Measurements from ENCODE around the gene COMT.
A peak's percentile ranks its signal among the peaks of the same experiment; 100 is the strongest.

The COMT gene

GRCh38 chr22:19969141-19969928 lies 27.8 kb downstream of the COMT start:
- H3K79me2 ChIP-seq (ENCODE audit: control insufficient read depth, insufficient read depth, low read length): no peaks in the 10 kb centered on the region
- no peaks in the 10 kb centered on the region for H3K4me1 ChIP-seq (ENCODE audit: control insufficient read depth, low read depth, low read length)
- H2BK120ac ChIP-seq (ENCODE audit: low read depth, low read length): no peak overlapping the region
- no peak overlapping the region for H3K56ac ChIP-seq (ENCODE audit: low read length)
- H3K23ac ChIP-seq (ENCODE audit: low read length): no peak overlapping the region
- H3K27ac ChIP-seq (ENCODE audit: low read depth, low read length): no peak overlapping the region
- H3K4me3 ChIP-seq (ENCODE audit: low read length): no peak overlapping the region
- H2BK15ac ChIP-seq (replicated peaks; ENCODE audit: low read depth): no peak overlapping the region
- H3K36me3 ChIP-seq (ENCODE audit: control insufficient read depth, insufficient read depth, low read length): no peaks in the 10 kb centered on the region
- no peaks in the 10 kb centered on the region for H3K27me3 ChIP-seq (ENCODE audit: insufficient read depth, low read length, poor library complexity)
- H3K79me1 ChIP-seq (ENCODE audit: low read length): no peaks in the 10 kb centered on the region
- H3K9ac ChIP-seq (ENCODE audit: low read length): no peak overlapping the region
- WGBS (ENCODE audit: extremely low coverage, insufficient coverage, low lambda C conversion rate): no CpG with 5 or more reads among the region's 11 CpGs
- H2AK5ac ChIP-seq (ENCODE audit: low read length): no peak overlapping the region
- H3K4ac ChIP-seq (ENCODE audit: low read depth, low read length): no peak overlapping the region
- DNase-seq: no peak
- H2BK5ac ChIP-seq (ENCODE audit: low read length): no peak overlapping the region
- H3K4me2 ChIP-seq (ENCODE audit: low read length): no peak overlapping the region
- no peak overlapping the region for H4K8ac ChIP-seq (ENCODE audit: low read depth, low read length)
- H3K18ac ChIP-seq (ENCODE audit: low read length): no peak overlapping the region
- no peak overlapping the region for H4K5ac ChIP-seq (ENCODE audit: low read length)

GRCh38 chr22:19970031-19970478 lies 28.5 kb downstream of the COMT start:
- no CpG with 5 or more reads among the region's 9 CpGs for WGBS (ENCODE audit: extremely low coverage, insufficient coverage, low lambda C conversion rate)
- H3K4me1 ChIP-seq (ENCODE audit: control insufficient read depth, low read depth, low read length): peaks cover 3% of the 10 kb centered on the region
- no peak overlapping the region for H3K27ac ChIP-seq (ENCODE audit: low read depth, low read length)
- no peak overlapping the region for H3K4me3 ChIP-seq (ENCODE audit: low read length)
- H3K79me1 ChIP-seq (ENCODE audit: low read length): no peaks in the 10 kb centered on the region
- no peaks in the 10 kb centered on the region for H3K27me3 ChIP-seq (ENCODE audit: insufficient read depth, low read length, poor library complexity)
- H4K8ac ChIP-seq (ENCODE audit: low read depth, low read length): no peak overlapping the region
- H3K18ac ChIP-seq (ENCODE audit: low read length): no peak overlapping the region
- H3K4me2 ChIP-seq (ENCODE audit: low read length): no peak overlapping the region
- H2BK5ac ChIP-seq (ENCODE audit: low read length): no peak overlapping the region
- H4K5ac ChIP-seq (ENCODE audit: low read length): no peak overlapping the region
- H3K4ac ChIP-seq (ENCODE audit: low read depth, low read length): no peak overlapping the region
- no peak overlapping the region for H3K23ac ChIP-seq (ENCODE audit: low read length)
- H2BK120ac ChIP-seq (ENCODE audit: low read depth, low read length): no peak overlapping the region
- H2AK5ac ChIP-seq (ENCODE audit: low read length): no peak overlapping the region
- DNase-seq: no peak
- no peaks in the 10 kb centered on the region for H3K79me2 ChIP-seq (ENCODE audit: control insufficient read depth, insufficient read depth, low read length)
- no peak overlapping the region for H3K56ac ChIP-seq (ENCODE audit: low read length)
- no peak overlapping the region for H2BK15ac ChIP-seq (replicated peaks; ENCODE audit: low read depth)
- H3K36me3 ChIP-seq (ENCODE audit: control insufficient read depth, insufficient read depth, low read length): no peaks in the 10 kb centered on the region
- no peak overlapping the region for H3K9ac ChIP-seq (ENCODE audit: low read length)

GRCh38 chr22:19970479-19971275 lies 29.1 kb downstream of the COMT start:
- no CpG with 5 or more reads among the region's 25 CpGs for WGBS (ENCODE audit: extremely low coverage, insufficient coverage, low lambda C conversion rate)

GRCh38 chr22:19971276-19972124 lies 29.9 kb downstream of the COMT start:
- Histone ChIP-seq H3K4me3 (ENCODE audit: low read length) (no peak overlapping the region), H3K56ac (ENCODE audit: low read length) (no peak overlapping the region), H3K4ac (ENCODE audit: low read depth, low read length) (no peak overlapping the region), H3K4me1 (ENCODE audit: control insufficient read depth, low read depth, low read length) (peaks cover 8% of the 10 kb centered on the region), H2BK5ac (ENCODE audit: low read length) (no peak overlapping the region), H3K79me2 (ENCODE audit: control insufficient read depth, insufficient read depth, low read length) (no peaks in the 10 kb centered on the region), H3K4me2 (ENCODE audit: low read length) (no peak overlapping the region), H4K8ac (ENCODE audit: low read depth, low read length) (no peak overlapping the region), H2BK120ac (ENCODE audit: low read depth, low read length) (no peak overlapping the region), H3K9ac (ENCODE audit: low read length) (no peak overlapping the region), H3K27ac (ENCODE audit: low read depth, low read length) (no peak overlapping the region), H2AK5ac (ENCODE audit: low read length) (no peak overlapping the region), H3K23ac (ENCODE audit: low read length) (no peak overlapping the region), H4K5ac (ENCODE audit: low read length) (no peak overlapping the region), H3K36me3 (ENCODE audit: control insufficient read depth, insufficient read depth, low read length) (no peaks in the 10 kb centered on the region), H3K27me3 (ENCODE audit: insufficient read depth, low read length, poor library complexity) (no peaks in the 10 kb centered on the region), H3K18ac (ENCODE audit: low read length) (no peak overlapping the region), H3K79me1 (ENCODE audit: low read length) (no peaks in the 10 kb centered on the region), H2BK15ac (replicated peaks; ENCODE audit: low read depth) (no peak overlapping the region)
- WGBS (ENCODE audit: extremely low coverage, insufficient coverage, low lambda C conversion rate): no CpG with 5 or more reads among the region's 28 CpGs
- no peak for DNase-seq

More at GRCh38 chr22:19970479-19971275, 29.1 kb downstream of the COMT start:
- Histone ChIP-seq H2AK5ac (ENCODE audit: low read length) (no peak overlapping the region), H3K9ac (ENCODE audit: low read length) (no peak overlapping the region), H3K27me3 (ENCODE audit: insufficient read depth, low read length, poor library complexity) (no peaks in the 10 kb centered on the region), H2BK15ac (replicated peaks; ENCODE audit: low read depth) (no peak overlapping the region), H4K5ac (ENCODE audit: low read length) (no peak overlapping the region), H4K8ac (ENCODE audit: low read depth, low read length) (no peak overlapping the region), H3K56ac (ENCODE audit: low read length) (no peak overlapping the region), H3K4me3 (ENCODE audit: low read length) (no peak overlapping the region), H3K23ac (ENCODE audit: low read length) (no peak overlapping the region), H3K18ac (ENCODE audit: low read length) (no peak overlapping the region), H3K4me2 (ENCODE audit: low read length) (no peak overlapping the region), H3K4ac (ENCODE audit: low read depth, low read length) (no peak overlapping the region), H3K79me1 (ENCODE audit: low read length) (no peaks in the 10 kb centered on the region), H3K4me1 (ENCODE audit: control insufficient read depth, low read depth, low read length) (peaks cover 8% of the 10 kb centered on the region), H2BK5ac (ENCODE audit: low read length) (no peak overlapping the region), H2BK120ac (ENCODE audit: low read depth, low read length) (no peak overlapping the region), H3K36me3 (ENCODE audit: control insufficient read depth, insufficient read depth, low read length) (no peaks in the 10 kb centered on the region), H3K79me2 (ENCODE audit: control insufficient read depth, insufficient read depth, low read length) (no peaks in the 10 kb centered on the region), H3K27ac (ENCODE audit: low read depth, low read length) (no peak overlapping the region)
- peak; percentile 58 for DNase-seq

GRCh38 chr22:19972251-19972650 lies 30.7 kb downstream of the COMT start:
- DNase-seq: no peak
- Histone ChIP-seq H3K4me2 (ENCODE audit: low read length) (no peak overlapping the region), H4K8ac (ENCODE audit: low read depth, low read length) (no peak overlapping the region), H3K9ac (ENCODE audit: low read length) (no peak overlapping the region), H3K27me3 (ENCODE audit: insufficient read depth, low read length, poor library complexity) (no peaks in the 10 kb centered on the region), H3K79me1 (ENCODE audit: low read length) (no peaks in the 10 kb centered on the region), H2BK120ac (ENCODE audit: low read depth, low read length) (no peak overlapping the region), H2BK15ac (replicated peaks; ENCODE audit: low read depth) (no peak overlapping the region), H4K5ac (ENCODE audit: low read length) (no peak overlapping the region), H2AK5ac (ENCODE audit: low read length) (no peak overlapping the region), H3K36me3 (ENCODE audit: control insufficient read depth, insufficient read depth, low read length) (no peaks in the 10 kb centered on the region), H2BK5ac (ENCODE audit: low read length) (no peak overlapping the region), H3K18ac (ENCODE audit: low read length) (no peak overlapping the region), H3K23ac (ENCODE audit: low read length) (no peak overlapping the region), H3K4me1 (ENCODE audit: control insufficient read depth, low read depth, low read length) (peaks cover 8% of the 10 kb centered on the region), H3K4ac (ENCODE audit: low read depth, low read length) (no peak overlapping the region), H3K56ac (ENCODE audit: low read length) (no peak overlapping the region), H3K79me2 (ENCODE audit: control insufficient read depth, insufficient read depth, low read length) (no peaks in the 10 kb centered on the region), H3K4me3 (ENCODE audit: low read length) (no peak overlapping the region), H3K27ac (ENCODE audit: low read depth, low read length) (no peak overlapping the region)
- WGBS (ENCODE audit: extremely low coverage, insufficient coverage, low lambda C conversion rate): no CpG with 5 or more reads among the region's 9 CpGs
